Spleen (tissue), 7 donors: ENCODE results near the gene MAPKAP1.

Source experiments
- POLR2A ChIP-seq, 3 donors: fragments of 450-650 bp; IDR thresholded peaks; one replicate each; pipeline ENCODE4 v1.5.1; 2017; ENCODE audit warnings: antibody characterized with exemption in 3 of 3, mild to moderate bottlenecking in 1 of 3
- POLR2AphosphoS5 ChIP-seq, 3 donors: sonication (generic); formaldehyde crosslinking; IDR thresholded peaks; one replicate each; pipeline ENCODE4 v1.5.1; 2017; ENCODE audit warnings: antibody characterized with exemption in 3 of 3
- TF ChIP-seq, protein P1 (sequence below), 11 experiments: fragments of 200-600 bp in 7 of 11; fragments of 450-650 bp in 4 of 11; sonication (generic) in 4 of 11; IDR thresholded peaks in 8 of 11; conservative IDR thresholded peaks in 3 of 11; 1 replicate in 7 of 11; 2 replicates in 4 of 11; pipeline versions ENCODE4 v1.4.0 to v1.8.0; 2016 to 2021; ENCODE audit warnings: antibody characterized with exemption in 11 of 11, inconsistent platforms in 4 of 11, mild to moderate bottlenecking in 1 of 11
- donor health status: DM: no; HTN: no; CAD: no; lungs with moderate emphysema.
- donor health status: DM: no; HTN: no; CAD: no.
- donor health status: DM: no; HTN: no; CAD: no.

DNA sequence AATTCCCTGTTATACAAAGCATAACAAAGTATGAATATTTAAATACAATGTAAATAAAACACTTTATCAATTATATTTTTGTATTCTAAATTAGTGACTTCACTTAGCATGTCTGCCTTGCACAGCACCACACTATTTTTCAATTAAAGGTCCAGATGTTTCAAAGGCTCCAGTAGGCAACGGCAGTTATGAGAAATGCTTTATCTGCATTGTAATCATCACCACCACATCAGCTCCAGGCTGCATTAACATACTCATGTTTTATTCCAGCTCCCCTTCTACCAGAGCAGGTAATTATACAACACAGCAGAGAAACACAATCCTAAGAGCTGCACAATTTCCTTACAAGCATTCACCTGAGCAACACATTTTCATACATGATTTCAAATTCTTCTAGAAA lies 102.8 kb downstream of the MAPKAP1 start:
- TF ChIP-seq, protein P1, sequence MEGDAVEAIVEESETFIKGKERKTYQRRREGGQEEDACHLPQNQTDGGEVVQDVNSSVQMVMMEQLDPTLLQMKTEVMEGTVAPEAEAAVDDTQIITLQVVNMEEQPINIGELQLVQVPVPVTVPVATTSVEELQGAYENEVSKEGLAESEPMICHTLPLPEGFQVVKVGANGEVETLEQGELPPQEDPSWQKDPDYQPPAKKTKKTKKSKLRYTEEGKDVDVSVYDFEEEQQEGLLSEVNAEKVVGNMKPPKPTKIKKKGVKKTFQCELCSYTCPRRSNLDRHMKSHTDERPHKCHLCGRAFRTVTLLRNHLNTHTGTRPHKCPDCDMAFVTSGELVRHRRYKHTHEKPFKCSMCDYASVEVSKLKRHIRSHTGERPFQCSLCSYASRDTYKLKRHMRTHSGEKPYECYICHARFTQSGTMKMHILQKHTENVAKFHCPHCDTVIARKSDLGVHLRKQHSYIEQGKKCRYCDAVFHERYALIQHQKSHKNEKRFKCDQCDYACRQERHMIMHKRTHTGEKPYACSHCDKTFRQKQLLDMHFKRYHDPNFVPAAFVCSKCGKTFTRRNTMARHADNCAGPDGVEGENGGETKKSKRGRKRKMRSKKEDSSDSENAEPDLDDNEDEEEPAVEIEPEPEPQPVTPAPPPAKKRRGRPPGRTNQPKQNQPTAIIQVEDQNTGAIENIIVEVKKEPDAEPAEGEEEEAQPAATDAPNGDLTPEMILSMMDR (IDR thresholded peaks at IDR 0.05 in 8 of 11, conservative IDR thresholded peaks at IDR 0.05 in 3 of 11) = no peak
- no peak for TF ChIP-seq POLR2AphosphoS5 (IDR thresholded peaks at IDR 0.05)
- no peak for TF ChIP-seq POLR2A (IDR thresholded peaks at IDR 0.05)
